HG02840 (cell line): ENCODE data around the gene NAB1.

Source experiments
- ATAC-seq: cut with Tn5 transposase; IDR thresholded peaks from one replicate; pipeline ENCODE4 v1.9.1; 2021; ENCODE audit warnings: mild to moderate bottlenecking, moderate library complexity, moderate number of reproducible peaks; ENCODE audit not compliant: unreplicated experiment, low FRiP score

The NAB1 gene

GRCh38 chr2:190636361-190636760, 12.5 kb upstream of the NAB1 start:
- no peak for ATAC-seq

- no peak for ATAC-seq
Observed at GRCh38 chr2:190637281-190637734, 11.6 kb upstream of the NAB1 start.

GRCh38 chr2:190637903-190638618, 10.8 kb upstream of the NAB1 start:
- ATAC-seq: no peak

- no peak for ATAC-seq
Observed at GRCh38 chr2:190640117-190640516, 8.8 kb upstream of the NAB1 start.

- no peak for ATAC-seq
Observed at GRCh38 chr2:190641469-190641868, 7.4 kb upstream of the NAB1 start.

GRCh38 chr2:190646780-190647522, 1.9 kb upstream of the NAB1 start:
- no peak for ATAC-seq

- ATAC-seq: peak; percentile 68
Observed at GRCh38 chr2:190648289-190649034, 421 bp upstream of the NAB1 start.

- ATAC-seq: no peak
Observed at GRCh38 chr2:190649798-190650390, 1.0 kb downstream of the NAB1 start.

GRCh38 chr2:190651413-190651812, 2.5 kb downstream of the NAB1 start:
- no peak for ATAC-seq

- ATAC-seq: no peak
Observed at GRCh38 chr2:190653231-190653630, 4.3 kb downstream of the NAB1 start.

GRCh38 chr2:190653931-190654330, 5.0 kb downstream of the NAB1 start:
- no peak for ATAC-seq

- no peak for ATAC-seq
Observed at GRCh38 chr2:190655113-190655512, 6.2 kb downstream of the NAB1 start.

- ATAC-seq: no peak
Observed at GRCh38 chr2:190655570-190655969, 6.7 kb downstream of the NAB1 start.

- no peak for ATAC-seq
Observed at GRCh38 chr2:190656301-190656700, 7.4 kb downstream of the NAB1 start.

GRCh38 chr2:190657474-190658255, 8.8 kb downstream of the NAB1 start:
- ATAC-seq: no peak

- ATAC-seq: no peak
Observed at GRCh38 chr2:190659553-190659952, 10.7 kb downstream of the NAB1 start.

GRCh38 chr2:190662754-190663153, 13.9 kb downstream of the NAB1 start:
- no peak for ATAC-seq

GRCh38 chr2:190663348-190663747, 14.5 kb downstream of the NAB1 start:
- ATAC-seq: no peak

GRCh38 chr2:190663839-190664238, 15.0 kb downstream of the NAB1 start:
- ATAC-seq: no peak

- ATAC-seq: no peak
Observed at GRCh38 chr2:190664240-190664639, 15.4 kb downstream of the NAB1 start.
